Dermis microvascular lymphatic vessel endothelial cell (primary cell): ENCODE data around the gene SLC36A1. TPM values are rescaled to one million over a fixed set of nuclear protein-coding genes. Genes with fewer than 3 reads are reported as not detected.
"Not testable (repeated sequence)": the region's sequence is repeated elsewhere in the genome, so short reads cannot be mapped to it uniquely, and the experiment has no call there.

Experiments
- DNase-seq, 2 donors: peaks; one replicate each; pipeline versions ENCODE4 v3.0.0 to v3.0.0-alpha.2; 2010; ENCODE audit warnings: low read depth in 2 of 2
- total RNA-seq: library from RNA; depleted of rRNA; stranded (reverse); fragments of >200 nt; gene quantifications from 2 replicates; pipeline ENCODE4 v1.2.1, GENCODE V29; 2014

The SLC36A1 gene
- total RNA-seq, 1 donor from 2014 or later = 1.9 TPM

DNA sequence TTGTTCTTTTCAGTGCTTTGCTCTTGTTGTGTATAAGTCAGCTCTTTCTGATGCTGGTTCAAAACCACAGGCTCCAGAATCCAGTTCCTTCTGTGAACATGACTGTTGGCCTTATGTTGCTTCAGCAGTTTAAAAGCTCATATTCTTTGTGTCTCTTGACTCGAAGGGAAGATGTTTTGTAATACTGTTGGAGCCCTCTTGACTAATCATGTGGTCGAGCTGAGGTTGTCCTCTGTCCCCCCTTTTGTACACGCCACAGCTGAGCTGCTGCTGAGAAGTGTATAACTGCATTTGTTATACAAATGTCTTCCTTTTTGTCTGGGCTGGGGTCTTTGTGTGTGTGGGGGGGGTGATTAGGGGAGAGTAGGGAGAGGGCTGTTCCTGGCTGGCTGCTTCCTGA, 35.8 kb downstream of the SLC36A1 start:
- no peak for DNase-seq

DNA sequence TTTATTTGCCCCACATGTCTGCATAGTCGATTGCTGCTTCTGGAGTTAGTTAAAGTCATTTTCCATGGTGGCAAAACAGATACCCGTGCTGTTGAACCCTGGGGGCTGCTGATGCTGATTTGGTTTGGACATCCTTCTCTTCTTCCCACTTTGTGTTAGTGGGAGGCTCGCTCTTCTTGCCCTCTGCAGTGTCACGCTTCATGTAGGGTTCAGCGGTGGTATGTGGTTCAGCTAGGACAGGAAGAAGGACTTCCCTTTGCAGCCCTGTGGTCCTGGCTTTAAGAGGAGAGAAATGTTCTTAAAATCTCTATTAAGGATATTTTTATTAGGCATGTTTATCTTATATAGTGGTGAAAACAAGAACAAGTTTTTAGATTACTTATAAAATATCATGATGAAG, 36.2 kb downstream of the SLC36A1 start:
- DNase-seq = no peak

DNA sequence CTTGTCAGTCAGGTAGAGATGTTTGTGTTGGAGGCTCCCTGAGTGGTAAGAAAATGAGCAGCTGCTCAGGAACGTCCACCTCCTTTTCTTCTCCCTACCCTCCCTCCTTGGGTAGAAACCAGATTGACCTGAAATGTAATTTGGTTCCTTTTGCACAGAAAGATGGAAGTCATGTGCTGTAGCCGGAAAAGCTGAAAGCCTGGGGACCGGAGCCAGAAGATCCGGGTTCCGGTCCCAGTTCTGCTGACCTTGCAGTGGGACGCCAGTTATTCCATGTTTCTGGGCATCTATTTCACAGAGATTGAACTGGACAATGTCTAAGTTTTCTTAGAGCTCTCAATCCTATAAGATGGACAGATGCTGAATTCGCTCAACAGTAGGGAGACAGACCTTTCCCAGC, 40.1 kb downstream of the SLC36A1 start:
- DNase-seq = no peak

DNA sequence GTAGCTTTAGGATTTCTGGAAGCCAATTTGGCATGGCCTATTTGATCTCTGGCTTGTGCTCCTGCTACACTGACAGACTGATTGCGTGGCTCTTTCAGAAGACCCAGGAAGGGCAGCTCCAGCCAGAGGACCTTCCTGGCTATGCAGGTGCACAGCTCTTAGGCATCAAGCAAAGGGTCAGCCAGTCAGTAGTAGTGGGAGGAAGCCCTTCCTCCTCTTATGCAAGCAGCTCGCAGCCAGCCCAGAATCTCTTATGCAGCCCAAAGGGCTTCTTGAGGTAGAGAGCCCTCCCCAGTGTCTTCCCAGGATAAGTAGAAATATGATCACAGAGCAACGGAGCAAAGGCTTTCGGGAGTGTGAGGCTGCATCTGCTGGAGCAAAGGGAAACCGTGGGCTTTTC, 43.2 kb downstream of the SLC36A1 start:
- DNase-seq = no peak

DNA sequence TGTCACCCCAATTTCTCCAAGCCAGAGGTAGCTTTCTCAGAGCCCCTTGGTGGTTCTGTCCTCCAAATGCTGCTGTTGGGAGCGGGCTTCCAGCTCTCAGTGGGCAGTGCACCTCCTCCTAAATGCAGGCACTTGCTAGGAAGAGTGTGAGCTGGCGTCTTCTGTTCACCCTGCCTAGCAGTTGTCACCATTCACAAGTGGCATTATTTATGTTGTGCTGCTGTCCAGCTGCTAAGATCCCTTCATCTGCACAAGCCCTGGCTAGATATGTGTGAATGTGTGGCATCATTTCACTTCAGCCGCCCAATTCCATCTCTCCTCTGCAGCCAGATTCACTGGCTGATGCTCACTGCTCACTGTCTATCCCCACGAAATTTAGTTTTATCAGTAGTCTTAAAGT, 43.7 kb downstream of the SLC36A1 start:
- DNase-seq = no peak

DNA sequence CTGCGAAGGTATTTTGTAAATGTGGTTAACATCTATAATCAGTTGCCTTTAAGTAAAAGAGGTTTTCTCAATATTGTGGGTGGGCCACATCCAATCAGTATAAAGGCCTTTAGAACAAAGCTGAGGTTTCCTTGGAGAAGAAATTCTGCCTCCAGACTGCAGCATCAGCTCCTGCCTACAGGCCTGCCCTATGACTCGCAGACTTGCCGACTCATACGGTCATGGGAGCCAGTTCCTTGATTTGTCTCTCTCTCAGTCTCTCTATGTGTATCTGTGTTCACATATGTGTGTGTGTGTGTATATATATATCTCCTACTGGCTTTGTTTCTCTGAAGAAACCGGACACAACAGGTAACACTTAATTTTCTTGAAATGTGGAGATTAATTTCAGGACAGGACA, 45.3 kb downstream of the SLC36A1 start:
- DNase-seq = no peak

DNA sequence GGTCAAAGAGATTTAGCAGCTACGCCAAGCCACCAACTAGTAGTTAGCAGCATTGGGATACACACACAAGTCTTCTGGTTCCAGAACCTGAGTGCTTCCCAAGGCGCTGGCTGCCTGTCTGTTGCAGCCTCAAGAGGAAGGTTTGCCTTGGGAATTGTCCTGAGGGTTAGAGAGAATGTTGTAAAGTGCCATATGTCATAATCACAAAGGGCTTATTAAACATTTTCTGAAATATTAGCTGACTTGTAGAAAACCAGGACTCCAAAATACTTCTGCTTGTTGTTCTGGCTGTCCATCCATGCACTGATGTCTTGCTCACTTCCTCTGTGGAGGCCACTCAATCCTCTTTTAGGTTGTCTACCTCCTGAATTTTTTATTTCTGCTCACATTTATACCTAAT, 46.3 kb downstream of the SLC36A1 start:
- DNase-seq = no peak

DNA sequence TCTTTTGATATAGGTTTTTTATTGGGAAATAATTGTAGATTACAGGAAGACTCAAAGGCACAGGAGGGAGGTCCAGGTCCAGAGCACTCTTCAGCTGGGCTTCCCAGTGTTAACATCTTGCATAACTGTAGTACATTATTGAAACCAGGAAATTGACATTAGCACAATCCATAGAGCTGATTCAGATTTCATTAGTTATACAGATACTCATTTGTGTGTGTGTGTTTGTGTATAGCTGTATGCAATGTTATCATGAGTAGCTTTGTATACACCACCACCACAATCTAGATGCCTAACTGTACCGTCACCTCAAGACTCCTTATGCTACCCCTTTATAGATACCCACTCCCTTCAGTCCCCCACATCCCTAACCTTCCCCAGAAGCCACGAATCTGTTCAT, 47.9 kb downstream of the SLC36A1 start:
- DNase-seq = no peak

DNA sequence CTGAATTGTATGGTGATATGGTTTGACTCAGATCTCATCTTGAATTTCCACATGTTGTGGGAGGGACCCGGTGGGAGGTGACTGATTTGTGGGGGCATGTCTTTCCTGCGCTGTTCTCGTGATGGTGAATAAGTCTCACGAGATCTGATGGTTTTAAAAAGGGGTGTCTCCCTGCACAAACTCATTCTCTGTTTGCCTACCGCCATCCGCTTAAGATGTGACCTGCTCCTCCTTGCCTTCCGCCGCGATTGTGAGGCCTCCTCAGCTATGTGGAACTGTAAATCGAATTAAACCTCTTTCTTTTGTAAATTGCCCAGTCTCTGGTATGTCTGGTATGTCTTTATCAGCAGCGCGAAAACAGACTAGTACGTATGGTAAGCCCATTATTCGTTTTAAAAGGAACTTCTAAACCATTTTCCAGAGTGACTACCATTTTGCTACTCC, 48.7 kb downstream of the SLC36A1 start:
- no peak for DNase-seq

DNA sequence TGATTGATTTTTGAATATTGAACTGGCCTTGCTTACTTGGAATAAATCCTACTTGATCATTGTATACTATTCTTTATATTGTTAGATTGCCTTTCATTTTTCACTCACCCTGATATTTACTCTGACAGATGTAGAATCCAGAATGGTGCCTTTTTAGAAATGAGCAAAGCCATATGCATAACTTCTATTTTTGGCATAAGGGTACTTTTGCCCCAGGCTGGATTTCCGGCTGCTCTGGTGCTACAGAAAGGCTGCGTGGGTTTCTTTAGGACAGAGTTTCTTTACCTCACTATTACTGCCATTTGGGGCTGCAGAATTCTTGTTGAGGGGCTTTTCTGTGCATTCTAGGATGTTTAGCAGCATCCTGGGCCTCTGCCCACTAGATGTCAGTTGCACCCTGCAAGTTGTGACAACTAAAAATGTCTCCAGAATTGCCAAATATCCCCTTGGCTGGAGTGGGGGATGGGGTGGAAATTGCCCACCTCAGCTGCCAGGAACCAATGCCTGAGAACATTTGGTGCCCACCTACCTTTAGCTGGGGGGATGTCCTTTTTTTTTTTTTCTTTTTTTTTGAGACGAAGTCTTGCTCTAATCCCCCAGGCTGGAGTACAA, 50.1 kb downstream of the SLC36A1 start:
- no peak for DNase-seq

DNA sequence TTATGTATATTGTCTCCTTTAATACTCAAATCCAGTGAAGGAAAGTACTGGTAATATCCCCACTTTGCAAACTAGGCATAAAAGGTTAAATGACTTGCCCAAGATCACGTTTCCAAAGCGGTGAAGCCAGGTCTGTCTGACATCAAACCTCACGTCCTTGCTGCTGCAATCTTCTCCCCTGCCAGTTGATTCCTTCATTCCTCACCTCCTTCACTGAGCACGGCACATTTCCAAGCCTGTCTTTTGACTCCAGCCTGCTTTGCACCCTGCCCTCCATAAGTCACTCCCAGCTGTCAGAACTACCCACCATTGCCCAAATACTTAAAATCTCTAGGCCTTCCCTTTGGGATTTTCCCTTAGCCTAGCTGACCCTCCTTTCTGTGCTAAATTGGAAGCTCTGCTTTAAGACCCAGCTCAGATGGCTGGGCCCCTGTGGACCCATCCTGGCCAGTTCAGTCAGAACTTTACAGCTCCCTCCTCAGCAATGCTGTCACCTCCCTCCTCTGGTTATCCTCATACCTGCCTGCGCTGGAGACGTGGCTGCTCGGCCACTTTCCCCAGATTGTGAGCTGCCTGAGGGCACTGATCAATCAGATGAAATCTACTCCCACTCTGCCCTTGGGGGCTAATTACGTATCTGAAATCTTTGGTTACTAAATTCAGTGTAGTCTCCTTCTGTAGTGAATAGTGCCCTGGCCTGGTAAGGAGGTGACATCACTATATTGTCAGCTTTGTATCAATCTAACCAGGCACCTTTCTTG, 51.2 kb downstream of the SLC36A1 start:
- no peak for DNase-seq

DNA sequence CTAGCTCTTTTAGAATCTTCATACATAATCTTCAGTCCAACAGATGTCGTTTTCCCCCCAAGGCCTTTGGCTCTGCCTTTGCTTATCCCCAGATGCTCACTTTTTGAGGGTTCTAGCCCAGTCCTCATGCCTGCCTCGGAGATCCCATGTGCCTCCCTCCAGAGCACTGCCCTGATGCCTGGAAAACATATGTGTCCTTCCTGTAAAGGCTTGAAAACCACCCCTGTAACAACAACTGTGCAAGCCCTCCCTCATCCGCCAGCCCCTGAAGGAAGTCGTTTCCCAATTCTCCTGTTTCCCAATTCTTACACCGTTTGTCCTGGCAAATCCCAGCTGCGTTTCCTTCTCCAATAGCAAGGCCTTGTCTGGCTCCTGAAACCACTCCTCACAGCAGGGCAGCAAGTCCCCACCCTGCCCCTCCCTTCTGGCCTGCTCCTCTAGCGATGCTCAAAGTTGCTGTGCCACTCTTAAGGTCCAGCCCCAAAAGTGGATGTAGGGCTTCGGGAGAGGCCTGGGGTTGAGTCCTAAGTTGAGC, 52.2 kb downstream of the SLC36A1 start:
- no peak for DNase-seq

DNA sequence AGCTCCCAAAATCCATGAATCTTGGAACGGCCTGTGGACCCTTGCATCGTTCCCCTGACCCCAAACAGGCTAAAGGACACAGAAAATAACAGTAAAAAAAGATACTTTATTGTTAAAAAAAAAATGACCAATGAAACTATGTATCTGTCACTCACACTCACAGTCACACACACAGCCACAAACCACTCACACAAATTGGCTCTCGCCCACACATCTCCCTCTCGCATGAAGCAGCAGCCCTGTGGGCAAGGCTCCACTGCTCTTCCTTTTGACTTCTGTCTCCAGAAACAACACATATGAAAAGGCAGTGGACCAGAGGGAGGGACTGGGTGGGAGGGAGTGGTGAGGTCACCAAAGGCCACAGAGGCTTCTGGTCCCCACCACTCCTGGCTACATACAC, 56.6 kb downstream of the SLC36A1 start:
- DNase-seq = no peak

DNA sequence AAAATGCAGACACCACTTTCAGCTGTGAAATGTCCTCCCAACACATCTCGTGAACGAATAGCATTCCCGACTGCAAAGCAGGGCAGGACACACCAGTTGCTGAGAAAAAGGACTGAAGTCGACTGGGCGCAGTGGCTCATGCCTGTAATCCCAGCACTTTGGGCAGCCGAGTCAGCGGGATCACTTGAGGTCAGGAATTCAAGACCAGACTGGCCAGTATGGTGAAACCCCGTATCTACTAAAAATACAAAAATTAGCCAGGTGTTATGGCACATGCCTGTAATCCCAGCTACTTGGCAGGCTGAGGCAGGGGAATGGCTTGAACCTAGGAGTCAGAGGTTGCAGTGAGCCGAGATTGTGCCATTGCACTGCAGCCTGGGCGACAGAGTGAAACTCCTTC, 60.9 kb downstream of the SLC36A1 start:
- DNase-seq = not testable (repeated sequence)

DNA sequence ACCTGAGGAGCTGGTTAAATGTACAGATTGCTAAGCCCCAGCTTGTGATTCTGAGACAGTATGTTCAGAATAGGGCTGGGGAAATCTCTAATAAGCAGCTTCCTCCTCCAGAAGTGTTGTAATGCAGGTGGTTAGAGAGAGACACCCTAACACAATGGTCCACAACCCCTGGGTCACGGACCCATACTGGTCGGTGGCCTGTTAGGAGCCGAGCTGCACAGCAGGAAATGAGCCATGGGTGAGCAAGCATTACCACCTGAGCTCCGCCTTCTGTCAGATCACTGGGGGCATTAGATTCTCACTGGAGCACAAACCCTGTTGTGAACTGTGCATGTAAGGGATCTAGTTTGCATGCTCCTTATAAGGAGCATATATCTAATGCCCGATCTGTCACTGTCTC, 61.8 kb downstream of the SLC36A1 start:
- DNase-seq = peak in 1 of 2 donors; percentile 60

DNA sequence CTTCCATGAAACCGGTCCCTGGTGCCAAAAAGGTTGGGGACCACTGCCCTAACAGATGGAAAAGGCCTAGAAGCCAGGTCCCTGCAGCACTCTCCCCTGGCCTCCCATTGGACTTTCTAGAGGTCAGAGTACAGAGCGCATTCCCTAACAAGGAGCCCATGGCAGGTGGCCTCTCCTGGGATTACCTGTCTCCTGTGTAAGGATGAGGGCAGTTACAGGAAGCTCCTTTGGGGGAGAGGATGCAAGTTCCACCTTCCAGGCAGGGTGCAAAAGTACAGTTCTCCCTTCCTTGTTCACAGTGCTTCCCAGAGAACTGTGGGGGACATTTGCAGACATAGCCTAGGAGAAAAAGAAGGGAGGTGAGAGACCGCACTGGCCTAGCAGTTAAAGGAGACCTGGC, 62.4 kb downstream of the SLC36A1 start:
- DNase-seq = no peak

DNA sequence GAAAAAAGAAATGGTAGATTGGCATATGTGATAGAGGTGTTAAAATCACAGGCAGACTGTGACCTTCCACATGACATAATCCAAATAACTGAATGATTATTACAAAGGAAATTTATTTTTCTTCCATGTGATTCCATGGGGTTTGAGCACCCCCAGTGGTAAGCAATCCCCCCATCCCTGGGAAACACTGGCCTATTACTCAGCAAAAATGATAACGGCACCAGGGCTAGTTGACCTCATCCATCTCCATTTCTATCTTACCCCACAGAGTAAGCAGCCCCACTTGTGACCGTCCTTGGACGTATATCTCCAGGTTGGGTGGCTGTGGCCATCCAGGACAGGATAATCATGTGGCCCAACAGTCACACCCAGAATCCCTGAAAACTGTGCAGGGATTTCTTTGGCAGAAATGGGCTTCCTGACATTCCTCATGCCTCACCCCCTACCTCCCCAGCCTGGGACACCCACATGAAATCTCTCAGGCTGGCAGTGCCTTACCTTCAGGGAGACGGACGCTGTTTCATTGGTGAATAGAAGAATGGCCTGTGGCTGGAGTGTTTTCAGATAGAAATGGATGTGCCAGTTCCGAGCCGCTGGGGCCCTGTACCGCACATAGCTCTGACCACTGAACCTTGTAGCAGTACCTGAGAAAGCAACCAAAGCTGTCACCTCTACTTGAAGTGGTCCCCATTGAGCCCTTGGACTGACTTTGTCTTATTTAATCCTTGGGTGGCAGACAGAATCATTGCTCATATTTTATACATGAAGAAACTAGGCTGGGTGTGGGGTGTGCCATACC, 69.9 kb downstream of the SLC36A1 start:
- DNase-seq = no peak

DNA sequence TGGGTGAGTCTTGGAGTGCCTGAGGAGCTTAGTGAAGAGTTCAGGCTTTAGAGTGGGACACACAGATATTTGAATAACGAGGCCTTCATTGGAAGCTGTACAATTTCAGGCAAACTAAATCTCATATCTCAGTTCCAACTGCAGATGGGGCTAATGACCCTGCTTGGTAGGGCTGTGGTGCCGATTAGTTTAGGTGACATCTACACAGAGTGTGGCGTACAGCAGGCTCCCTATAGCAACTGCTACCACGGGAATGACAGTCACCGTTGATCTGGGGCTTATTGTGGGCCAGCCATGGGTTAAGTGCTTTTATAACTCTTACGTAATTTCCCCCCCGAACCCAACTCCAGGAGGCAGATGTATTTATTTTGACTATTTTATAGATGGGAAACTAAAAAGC, 72.9 kb downstream of the SLC36A1 start:
- DNase-seq = no peak

DNA sequence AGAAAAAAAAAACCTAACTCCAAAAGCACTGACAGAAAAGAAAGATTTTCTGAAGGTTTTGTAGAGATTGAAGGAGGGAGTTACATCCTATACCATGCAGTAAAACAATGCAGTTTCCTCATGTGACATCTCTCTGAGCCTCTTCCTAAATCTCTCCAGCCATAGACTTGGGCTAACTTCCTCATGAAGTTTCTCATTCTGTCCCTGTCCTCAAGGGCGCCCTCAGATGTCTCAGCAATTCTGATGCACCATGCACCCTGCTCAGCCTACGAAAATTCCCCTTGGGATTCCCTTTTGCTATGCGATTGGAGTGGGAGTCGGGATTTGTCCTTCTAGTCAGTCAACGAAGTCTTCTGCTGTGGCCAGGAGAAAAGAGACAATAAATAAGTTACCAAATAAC, 74.8 kb downstream of the SLC36A1 start:
- no peak for DNase-seq

DNA sequence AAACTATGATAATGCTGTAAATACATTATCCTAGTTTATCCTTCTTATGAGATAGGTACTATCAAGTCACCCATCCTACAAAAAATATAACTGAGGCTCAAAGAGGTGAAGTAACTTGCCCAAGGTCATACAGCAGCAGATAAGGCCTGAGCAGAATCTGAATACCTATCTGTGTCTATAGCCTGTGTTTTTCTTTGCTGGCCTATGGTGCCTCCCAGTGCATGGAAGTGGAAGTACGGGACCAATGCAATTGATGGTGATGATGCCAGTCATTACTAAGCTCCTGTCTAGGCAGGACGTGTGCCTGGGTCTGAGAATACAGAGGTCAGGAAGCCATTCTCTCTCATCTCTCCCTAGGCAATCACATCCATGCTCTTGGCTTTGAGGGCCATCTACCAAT, 75.9 kb downstream of the SLC36A1 start:
- peak; percentile 26 to 48 for DNase-seq

DNA sequence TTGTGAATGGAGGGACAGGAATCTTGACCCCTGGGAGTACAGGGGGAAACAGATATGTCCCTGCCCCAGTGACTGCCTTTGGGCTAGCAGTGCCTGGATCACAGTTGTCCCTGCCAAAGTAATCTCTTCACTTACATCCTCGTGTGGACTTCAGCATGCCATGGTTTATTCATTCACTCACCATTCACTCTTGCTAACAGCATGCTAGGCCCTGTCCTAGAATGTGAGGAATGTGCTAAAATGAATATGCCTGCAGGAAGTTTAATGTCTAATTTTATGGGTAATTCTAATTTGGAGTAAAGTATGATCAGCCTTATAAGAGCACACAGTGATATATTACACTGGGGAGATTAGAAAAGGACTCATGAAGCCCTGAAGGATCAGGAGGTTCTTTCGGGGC, 80.8 kb downstream of the SLC36A1 start:
- no peak for DNase-seq

DNA sequence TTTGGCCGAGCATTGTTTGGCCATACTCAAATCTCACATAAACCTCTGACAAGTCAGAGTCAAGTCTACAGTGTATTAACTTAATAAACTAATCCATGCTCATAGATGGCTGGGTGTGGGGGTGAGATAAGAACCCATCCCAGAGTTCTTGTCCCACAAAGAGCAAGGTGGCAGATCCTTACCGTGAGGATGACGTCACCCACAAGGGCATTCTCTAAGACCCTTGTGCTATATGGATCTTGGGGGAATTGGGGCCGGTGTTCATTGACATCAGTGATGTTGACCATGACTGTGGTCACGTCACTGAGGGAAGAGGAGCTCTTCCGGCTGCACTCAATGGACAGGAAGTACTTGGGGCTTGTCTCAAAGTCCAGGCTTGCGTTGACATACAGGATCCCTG, 81.6 kb downstream of the SLC36A1 start:
- DNase-seq = no peak
